LoVo (cell line): ENCODE data around the gene LINGO3.

ENCODE experiments used
- DNase-seq: peaks from one replicate; pipeline ENCODE4 v3.0.0-alpha.2; 2016; ENCODE audit warnings: low spot score

The LINGO3 gene

GRCh38 chr19:2326699-2327360 lies 18.9 kb upstream of the LINGO3 start:
- DNase-seq: no peak

- no peak for DNase-seq
Measured at GRCh38 chr19:2325281-2326046, 17.5 kb upstream of the LINGO3 start.

GRCh38 chr19:2324220-2324948 lies 16.4 kb upstream of the LINGO3 start:
- DNase-seq: no peak

- DNase-seq: no peak
Measured at GRCh38 chr19:2323707-2324106, 15.8 kb upstream of the LINGO3 start.

GRCh38 chr19:2321565-2322283 lies 13.8 kb upstream of the LINGO3 start:
- no peak for DNase-seq

GRCh38 chr19:2320939-2321338 lies 13.0 kb upstream of the LINGO3 start:
- no peak for DNase-seq

GRCh38 chr19:2320049-2320448 lies 12.1 kb upstream of the LINGO3 start:
- no peak for DNase-seq

GRCh38 chr19:2319551-2319950 lies 11.6 kb upstream of the LINGO3 start:
- no peak for DNase-seq

GRCh38 chr19:2318923-2319322 lies 11.0 kb upstream of the LINGO3 start:
- DNase-seq: no peak

- DNase-seq: no peak
Measured at GRCh38 chr19:2317756-2318155, 9.8 kb upstream of the LINGO3 start.

GRCh38 chr19:2317300-2317699 lies 9.3 kb upstream of the LINGO3 start:
- DNase-seq: no peak

- no peak for DNase-seq
Measured at GRCh38 chr19:2315818-2316353, 7.9 kb upstream of the LINGO3 start.

- no peak for DNase-seq
Measured at GRCh38 chr19:2315121-2315817, 7.3 kb upstream of the LINGO3 start.

GRCh38 chr19:2312820-2313501 lies 5.0 kb upstream of the LINGO3 start:
- no peak for DNase-seq

- no peak for DNase-seq
Measured at GRCh38 chr19:2311093-2311492, 3.1 kb upstream of the LINGO3 start.

GRCh38 chr19:2309734-2310362 lies 1.9 kb upstream of the LINGO3 start:
- DNase-seq: no peak

- no peak for DNase-seq
Measured at GRCh38 chr19:2307518-2308012, 389 bp downstream of the LINGO3 start.

GRCh38 chr19:2306971-2307370 lies 983 bp downstream of the LINGO3 start:
- DNase-seq: no peak

- no peak for DNase-seq
Measured at GRCh38 chr19:2306281-2306806, 1.6 kb downstream of the LINGO3 start.
